B cell (primary cell): ENCODE data around the gene SESTD1. TPM values are rescaled to one million over a fixed set of nuclear protein-coding genes. Genes with fewer than 3 reads are reported as not detected.

Experiments used
- ATAC-seq: fragments of 200-7000 bp; cut with Tn5 transposase; one replicate; pipeline ENCODE4 v1.10.0; 2021; ENCODE audit warnings: low read depth, mild to moderate bottlenecking, moderate number of reproducible peaks, moderate library complexity
- CTCF ChIA-PET: fragments of 350-600 bp; sonication (Branson Sonifier 250); formaldehyde crosslinking; loops from one replicate; lab custom pipeline; 2021; ENCODE audit warnings: antibody characterized with exemption, inconsistent platforms; lab: Charles Lee
- POLR2A ChIA-PET: fragments of 350-600 bp; sonication (Branson Sonifier 250); formaldehyde crosslinking; loops from one replicate; lab custom pipeline; 2021; ENCODE audit warnings: antibody characterized with exemption; lab: Charles Lee
- DNase-seq: peaks from one replicate; pipeline ENCODE4 v3.0.0; 2013
- H2AFZ ChIP-seq: 2 replicates; pipeline ENCODE4 v1.6.1; 2012; ENCODE audit warnings: mild to moderate bottlenecking, low read depth, low read length; ENCODE audit not compliant: insufficient read depth, poor library complexity, severe bottlenecking
- H3K27ac ChIP-seq, 2 donors: 1 replicate in 1 of 2; 2 replicates in 1 of 2; pipeline ENCODE4 v1.5.1; 2012 to 2013; ENCODE audit warnings: low read length in 2 of 2, mild to moderate bottlenecking in 2 of 2, moderate library complexity in 1 of 2
- H3K27me3 ChIP-seq, 4 experiments: fragments of 200-600 bp in 1 of 4; sonication (generic) in 1 of 4; replicated peaks in 1 of 4; 1 replicate in 2 of 4; 2 replicates in 2 of 4; pipeline versions ENCODE4 v1.6.1 to v1.7.0; 2013 to 2016; ENCODE audit warnings: low read length in 3 of 4, mild to moderate bottlenecking in 2 of 4, mixed read lengths in 1 of 4, moderate library complexity in 1 of 4; ENCODE audit not compliant: insufficient read depth in 4 of 4, control insufficient read depth in 3 of 4; ENCODE audit errors: control extremely low read depth in 1 of 4
- H3K36me3 ChIP-seq, 2 experiments: replicated peaks in 1 of 2; 1 replicate in 1 of 2; 2 replicates in 1 of 2; pipeline versions ENCODE4 v1.6.1 to v1.7.1; 2013; ENCODE audit warnings: low read length in 1 of 2; ENCODE audit not compliant: insufficient read depth in 2 of 2, control insufficient read depth in 1 of 2; ENCODE audit errors: control extremely low read depth in 1 of 2, extremely low read depth in 1 of 2
- H3K4me1 ChIP-seq, 2 donors: fragments of 200-600 bp in 1 of 2; sonication (generic) in 1 of 2; 1 replicate in 1 of 2; 2 replicates in 1 of 2; pipeline versions ENCODE4 v1.5.1 to v1.6.1; 2013 to 2017; ENCODE audit warnings: low read length in 2 of 2; ENCODE audit not compliant: control insufficient read depth in 2 of 2, insufficient read depth in 2 of 2
- H3K4me2 ChIP-seq: replicated peaks from 2 replicates; pipeline ENCODE3; 2012; ENCODE audit warnings: mild to moderate bottlenecking, low read depth, low read length; ENCODE audit not compliant: poor library complexity, severe bottlenecking
- H3K4me3 ChIP-seq, 5 experiments: fragments of 200-600 bp in 1 of 5; sonication (generic) in 1 of 5; 1 replicate in 3 of 5; 2 replicates in 2 of 5; pipeline versions ENCODE4 v1.5.1 to v1.7.0; 2011 to 2016; ENCODE audit warnings: low read length in 4 of 5, mild to moderate bottlenecking in 4 of 5, low read depth in 2 of 5, control low read depth in 1 of 5, moderate library complexity in 1 of 5; ENCODE audit not compliant: insufficient read depth in 1 of 5; ENCODE audit errors: control extremely low read depth in 1 of 5, extremely low read depth in 1 of 5
- H3K79me2 ChIP-seq: fragments of 200-600 bp; sonication (generic); one replicate; pipeline ENCODE4 v1.6.0; 2016; ENCODE audit warnings: low read length; ENCODE audit not compliant: control insufficient read depth, insufficient read depth
- H3K9ac ChIP-seq: fragments of 200-600 bp; sonication (generic); 2 replicates; pipeline ENCODE4 v1.6.1; 2017; ENCODE audit warnings: mild to moderate bottlenecking, low read length, moderate library complexity
- H3K9me3 ChIP-seq, 3 donors: one replicate each; pipeline versions ENCODE4 v1.6.1 to v1.7.1; 2013; ENCODE audit warnings: low read length in 2 of 3; ENCODE audit not compliant: control insufficient read depth in 2 of 3, insufficient read depth in 1 of 3; ENCODE audit errors: control extremely low read depth in 1 of 3
- H4K20me1 ChIP-seq: 2 replicates; pipeline ENCODE4 v1.6.0; 2012; ENCODE audit warnings: mild to moderate bottlenecking, low read length; ENCODE audit not compliant: insufficient read depth, control insufficient read depth, poor library complexity, severe bottlenecking
- H3K27ac Mint-ChIP-seq: one replicate; pipeline ENCODE4 v1.8.0; 2021; ENCODE audit warnings: mixed read lengths
- H3K27me3 Mint-ChIP-seq: one replicate; pipeline ENCODE4 v1.8.0; 2021; ENCODE audit warnings: mixed read lengths
- H3K4me1 Mint-ChIP-seq: one replicate; pipeline ENCODE4 v1.8.0; 2021; ENCODE audit warnings: mixed read lengths
- H3K4me3 Mint-ChIP-seq: one replicate; pipeline ENCODE4 v1.8.0; 2021; ENCODE audit warnings: mixed read lengths
- H3K9me3 Mint-ChIP-seq: one replicate; pipeline ENCODE4 v1.8.0; 2022; ENCODE audit warnings: mixed read lengths; ENCODE audit not compliant: insufficient read depth
- EZH2 ChIP-seq: IDR thresholded peaks from 2 replicates; pipeline ENCODE4 v1.6.1; 2012; ENCODE audit warnings: borderline replicate concordance, low read depth, mild to moderate bottlenecking, moderate library complexity, low read length; ENCODE audit not compliant: insufficient read depth, poor library complexity, severe bottlenecking
- WGBS: methylation state at CpG from one replicate; pipeline ENCODE4 v1.1.5; 2013; ENCODE audit warnings: missing lambda C conversion rate; ENCODE audit not compliant: insufficient coverage; 5-methylcytosine and 5-hydroxymethylcytosine counted together
- intact Hi-C: fragments of 100-400 bp; cut with micrococcal nuclease; formaldehyde crosslinking; loops from one replicate; pipeline ENCODE4 v1.10.0; 2022
- polyA plus RNA-seq: library from polyadenylated mRNA; depleted of rRNA; stranded (reverse); fragments of >200 nt; gene quantifications from 2 replicates; pipeline ENCODE4 v1.2.3, GENCODE V29; 2012
- total RNA-seq, 2 donors: library from RNA; stranded (reverse); fragments of 120-200 nt in 1 of 2; gene quantifications; 1 replicate in 1 of 2; 2 replicates in 1 of 2; pipeline versions ENCODE4 v1.2.3 to v1.2.4, GENCODE V29; 2013 to 2022
- TF ChIP-seq, protein P1 (sequence below): fragments of 200-600 bp; IDR thresholded peaks from one replicate; pipeline ENCODE4 v1.8.0; 2022; ENCODE audit warnings: antibody characterized with exemption, mild to moderate bottlenecking

Gene SESTD1
- total and polyA plus RNA-seq, 2 donors (not counting 1 experiment from before 2014, with no cell fraction given) = 52.0 to 66.1 TPM

DNA sequence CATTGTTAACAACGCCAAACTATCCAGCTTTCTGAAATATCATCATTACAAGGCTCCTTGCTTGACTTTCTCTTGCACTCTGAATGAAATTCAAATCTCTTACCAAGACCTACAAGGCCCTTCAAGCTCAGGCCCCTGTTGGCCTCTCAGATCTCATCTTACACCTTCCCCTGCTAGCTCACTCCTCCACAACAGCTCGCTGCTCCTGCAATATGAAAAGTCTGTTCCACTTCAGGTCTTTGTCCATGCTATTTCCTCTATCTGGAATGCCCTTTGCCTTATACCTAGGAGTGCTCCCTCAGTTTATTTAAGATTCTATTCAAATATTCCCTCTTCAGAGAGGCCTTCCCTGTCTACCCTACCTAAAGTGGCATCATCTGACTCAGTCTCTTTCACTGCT lies 91.7 kb downstream of the SESTD1 start:
- H3K4me1 ChIP-seq = peaks cover 8 to 23% of the 10 kb centered on the region in 2 donors
- ATAC-seq (no peak), DNase-seq (no peak)
- 100% methylated on average over 2 of the region's 2 CpGs for WGBS
- TF ChIP-seq, protein P1, sequence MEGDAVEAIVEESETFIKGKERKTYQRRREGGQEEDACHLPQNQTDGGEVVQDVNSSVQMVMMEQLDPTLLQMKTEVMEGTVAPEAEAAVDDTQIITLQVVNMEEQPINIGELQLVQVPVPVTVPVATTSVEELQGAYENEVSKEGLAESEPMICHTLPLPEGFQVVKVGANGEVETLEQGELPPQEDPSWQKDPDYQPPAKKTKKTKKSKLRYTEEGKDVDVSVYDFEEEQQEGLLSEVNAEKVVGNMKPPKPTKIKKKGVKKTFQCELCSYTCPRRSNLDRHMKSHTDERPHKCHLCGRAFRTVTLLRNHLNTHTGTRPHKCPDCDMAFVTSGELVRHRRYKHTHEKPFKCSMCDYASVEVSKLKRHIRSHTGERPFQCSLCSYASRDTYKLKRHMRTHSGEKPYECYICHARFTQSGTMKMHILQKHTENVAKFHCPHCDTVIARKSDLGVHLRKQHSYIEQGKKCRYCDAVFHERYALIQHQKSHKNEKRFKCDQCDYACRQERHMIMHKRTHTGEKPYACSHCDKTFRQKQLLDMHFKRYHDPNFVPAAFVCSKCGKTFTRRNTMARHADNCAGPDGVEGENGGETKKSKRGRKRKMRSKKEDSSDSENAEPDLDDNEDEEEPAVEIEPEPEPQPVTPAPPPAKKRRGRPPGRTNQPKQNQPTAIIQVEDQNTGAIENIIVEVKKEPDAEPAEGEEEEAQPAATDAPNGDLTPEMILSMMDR = no peak
- TF ChIP-seq EZH2 = no peak
- H3K4me2 ChIP-seq = no peak overlapping the region
- H3K9me3 Mint-ChIP-seq = no peaks in the 10 kb centered on the region
- intact Hi-C loops = no loop called here
- no peaks in the 10 kb centered on the region for H3K27me3 Mint-ChIP-seq
- peaks cover 24% of the 10 kb centered on the region for H3K79me2 ChIP-seq
- peaks cover 27% of the 10 kb centered on the region for H3K4me1 Mint-ChIP-seq
- peaks cover 0 to under 1% (median 0%) of the 10 kb centered on the region in 3 donors for H3K9me3 ChIP-seq
- no peak overlapping the region for H3K27ac Mint-ChIP-seq
- H3K9ac ChIP-seq = no peak overlapping the region
- no peak overlapping the region for H3K4me3 ChIP-seq
- H3K36me3 ChIP-seq = peaks cover 6 to 44% of the 10 kb centered on the region in 2 experiments
- POLR2A ChIA-PET = no interaction called here
- H2AFZ ChIP-seq = no peak overlapping the region
- no peaks in the 10 kb centered on the region for H4K20me1 ChIP-seq
- CTCF ChIA-PET = no interaction called here
- H3K27me3 ChIP-seq = no peaks in the 10 kb centered on the region
- no peak overlapping the region for H3K4me3 Mint-ChIP-seq
- no peak overlapping the region for H3K27ac ChIP-seq

DNA sequence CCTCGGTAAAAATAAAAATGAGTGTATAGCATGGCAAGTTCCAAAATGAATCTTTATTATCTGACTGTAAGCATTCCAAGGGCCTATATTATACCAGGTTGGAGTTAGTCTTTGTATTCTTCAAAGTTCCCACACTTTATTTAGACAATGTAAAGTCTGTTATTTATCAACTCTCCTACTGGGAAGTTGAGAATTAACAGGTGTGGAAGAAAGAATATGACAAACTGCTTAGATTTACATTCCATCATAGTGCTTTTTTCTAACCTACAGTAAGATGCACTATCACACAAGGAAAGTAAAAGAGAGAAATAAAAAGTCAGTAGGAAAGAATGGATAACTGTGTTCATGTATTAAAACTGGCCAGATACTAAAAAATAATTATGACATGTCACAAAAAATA lies 93.3 kb downstream of the SESTD1 start:
- Histone ChIP-seq H3K4me2 (peak overlapping the region; percentile 51), H3K36me3 (peaks cover 6 to 39% of the 10 kb centered on the region in 2 experiments), H3K79me2 (peaks cover 11% of the 10 kb centered on the region), H4K20me1 (no peaks in the 10 kb centered on the region), H3K27me3 (no peaks in the 10 kb centered on the region), H3K4me1 (peaks cover 8 to 23% of the 10 kb centered on the region in 2 donors), H2AFZ (no peak overlapping the region), H3K9me3 (peaks cover 0 to 5% (median 1%) of the 10 kb centered on the region in 3 donors), H3K27ac (peak overlapping the region in 1 of 2 donors; percentile 82), H3K4me3 (peak overlapping the region in 1 of 5 experiments; percentile 25), H3K9ac (peak overlapping the region; percentile 28)
- peak overlapping the region; percentile 42 for H3K4me3 Mint-ChIP-seq
- no peak for DNase-seq
- H3K27ac Mint-ChIP-seq = peak overlapping the region; percentile 54
- no peaks in the 10 kb centered on the region for H3K27me3 Mint-ChIP-seq
- H3K9me3 Mint-ChIP-seq = peaks cover 5% of the 10 kb centered on the region
- WGBS = no CpG with 5 or more reads among the region's 1 CpG
- CTCF ChIA-PET = no interaction called here
- intact Hi-C loops = no loop called here
- POLR2A ChIA-PET = no interaction called here
- TF ChIP-seq, protein P1 = no peak
- no peak for TF ChIP-seq EZH2
- peaks cover 29% of the 10 kb centered on the region for H3K4me1 Mint-ChIP-seq
- ATAC-seq = no peak
